HL-60 (cell line): Measurements from ENCODE around the gene GYG2.

Experiments
- DNase-seq, 2 experiments: peaks; one replicate each; pipeline ENCODE4 v3.0.0-alpha.2; 2010 to 2020; ENCODE audit warnings: low read depth in 1 of 2, low spot score in 1 of 2
- H3K27ac ChIP-seq: fragments of 250-450 bp; sonication (Bioruptor Pico); replicated peaks from 2 replicates; pipeline ENCODE4 v1.5.1; 2020; ENCODE audit warnings: mild to moderate bottlenecking, moderate library complexity
- H3K27me3 ChIP-seq: fragments of 250-450 bp; sonication (Bioruptor Pico); 2 replicates; pipeline ENCODE4 v1.5.1; 2021; ENCODE audit warnings: mild to moderate bottlenecking, moderate library complexity; ENCODE audit not compliant: insufficient read depth, poor library complexity, severe bottlenecking
- H3K4me3 ChIP-seq: replicated peaks from 2 replicates; pipeline ENCODE4 v1.5.1; 2011; ENCODE audit warnings: mild to moderate bottlenecking, control low read depth, low read length; ENCODE audit not compliant: insufficient read depth
- CTCF ChIP-seq: IDR thresholded peaks from one replicate; pipeline ENCODE4 v1.5.1; 2011; ENCODE audit warnings: low read length, control low read depth, inconsistent platforms; ENCODE audit not compliant: insufficient read depth
- GABPA ChIP-seq: IDR thresholded peaks from 2 replicates; pipeline ENCODE4 v1.6.1; 2012; ENCODE audit warnings: low read depth
- POLR2AphosphoS5 ChIP-seq: IDR thresholded peaks from 2 replicates; pipeline ENCODE4 v1.6.1; 2012; ENCODE audit warnings: low read depth
- SPI1 ChIP-seq: IDR thresholded peaks from 2 replicates; pipeline ENCODE4 v1.6.1; 2012; ENCODE audit warnings: low read depth, mild to moderate bottlenecking, borderline replicate concordance
- TF ChIP-seq, protein P1 (sequence below): IDR thresholded peaks from 2 replicates; pipeline ENCODE4 v1.6.1; 2012; ENCODE audit warnings: low read depth; ENCODE audit not compliant: insufficient replicate concordance

Gene GYG2

GRCh38 chrX:2782171-2782570 is 46.6 kb upstream of the GYG2 start:
- DNase-seq = no peak
- no peaks in the 10 kb centered on the region for H3K27me3 ChIP-seq
- TF ChIP-seq, protein P1, sequence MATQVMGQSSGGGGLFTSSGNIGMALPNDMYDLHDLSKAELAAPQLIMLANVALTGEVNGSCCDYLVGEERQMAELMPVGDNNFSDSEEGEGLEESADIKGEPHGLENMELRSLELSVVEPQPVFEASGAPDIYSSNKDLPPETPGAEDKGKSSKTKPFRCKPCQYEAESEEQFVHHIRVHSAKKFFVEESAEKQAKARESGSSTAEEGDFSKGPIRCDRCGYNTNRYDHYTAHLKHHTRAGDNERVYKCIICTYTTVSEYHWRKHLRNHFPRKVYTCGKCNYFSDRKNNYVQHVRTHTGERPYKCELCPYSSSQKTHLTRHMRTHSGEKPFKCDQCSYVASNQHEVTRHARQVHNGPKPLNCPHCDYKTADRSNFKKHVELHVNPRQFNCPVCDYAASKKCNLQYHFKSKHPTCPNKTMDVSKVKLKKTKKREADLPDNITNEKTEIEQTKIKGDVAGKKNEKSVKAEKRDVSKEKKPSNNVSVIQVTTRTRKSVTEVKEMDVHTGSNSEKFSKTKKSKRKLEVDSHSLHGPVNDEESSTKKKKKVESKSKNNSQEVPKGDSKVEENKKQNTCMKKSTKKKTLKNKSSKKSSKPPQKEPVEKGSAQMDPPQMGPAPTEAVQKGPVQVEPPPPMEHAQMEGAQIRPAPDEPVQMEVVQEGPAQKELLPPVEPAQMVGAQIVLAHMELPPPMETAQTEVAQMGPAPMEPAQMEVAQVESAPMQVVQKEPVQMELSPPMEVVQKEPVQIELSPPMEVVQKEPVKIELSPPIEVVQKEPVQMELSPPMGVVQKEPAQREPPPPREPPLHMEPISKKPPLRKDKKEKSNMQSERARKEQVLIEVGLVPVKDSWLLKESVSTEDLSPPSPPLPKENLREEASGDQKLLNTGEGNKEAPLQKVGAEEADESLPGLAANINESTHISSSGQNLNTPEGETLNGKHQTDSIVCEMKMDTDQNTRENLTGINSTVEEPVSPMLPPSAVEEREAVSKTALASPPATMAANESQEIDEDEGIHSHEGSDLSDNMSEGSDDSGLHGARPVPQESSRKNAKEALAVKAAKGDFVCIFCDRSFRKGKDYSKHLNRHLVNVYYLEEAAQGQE = no peak
- no peak for TF ChIP-seq POLR2AphosphoS5
- TF ChIP-seq SPI1 = no peak
- TF ChIP-seq CTCF = no peak
- TF ChIP-seq GABPA = no peak
- H3K27ac ChIP-seq = no peak overlapping the region
- no peak overlapping the region for H3K4me3 ChIP-seq

DNA sequence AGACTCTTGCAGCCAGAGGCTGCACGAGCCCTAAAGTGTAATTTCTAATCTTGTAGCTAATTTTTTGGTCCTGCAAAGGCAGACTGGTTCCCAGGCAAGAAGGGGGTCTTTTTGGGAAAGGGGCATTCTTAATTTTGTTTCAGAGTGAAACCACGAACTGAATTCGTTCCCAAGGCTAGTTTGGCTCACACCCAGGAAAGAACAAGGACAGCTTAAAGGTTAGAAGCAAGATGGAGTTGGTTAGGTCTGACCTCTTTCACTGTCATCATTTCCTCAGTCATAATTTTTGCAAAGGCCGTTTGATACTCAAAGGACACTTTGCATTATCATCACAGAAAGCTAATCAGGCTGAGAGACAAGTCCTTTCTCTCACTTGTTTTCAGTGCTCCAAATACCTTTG is 46.0 kb upstream of the GYG2 start:
- no peak overlapping the region for H3K27ac ChIP-seq
- no peak for DNase-seq
- H3K27me3 ChIP-seq = no peaks in the 10 kb centered on the region
- H3K4me3 ChIP-seq = no peak overlapping the region
- TF ChIP-seq GABPA (no peak), CTCF (no peak), SPI1 (no peak), POLR2AphosphoS5 (no peak)
- TF ChIP-seq, protein P1 = no peak

GRCh38 chrX:2784026-2784425 is 44.7 kb upstream of the GYG2 start:
- Histone ChIP-seq H3K4me3 (no peak overlapping the region), H3K27ac (no peak overlapping the region), H3K27me3 (no peaks in the 10 kb centered on the region)
- TF ChIP-seq POLR2AphosphoS5 (no peak), CTCF (no peak), GABPA (no peak), SPI1 (no peak)
- TF ChIP-seq, protein P1 = no peak
- DNase-seq = no peak
